H9 (cell line): ENCODE data around the gene ERCC8. TPM values are rescaled to one million over a fixed set of nuclear protein-coding genes. Genes with fewer than 3 reads are reported as not detected.

Source experiments
- DNase-seq: peaks from one replicate; pipeline ENCODE4 v3.0.0-alpha.2; 2017
- H2AFZ ChIP-seq: one replicate; pipeline ENCODE4 v1.6.1; 2013; ENCODE audit warnings: mild to moderate bottlenecking, low read length, control low read depth, moderate library complexity
- H2AK5ac ChIP-seq: 2 replicates; pipeline ENCODE4 v1.6.1; 2013; ENCODE audit warnings: low read length, control low read depth, mixed read lengths; ENCODE audit not compliant: insufficient read length
- H2BK120ac ChIP-seq: one replicate; pipeline ENCODE4 v1.6.1; 2013; ENCODE audit warnings: low read depth, mild to moderate bottlenecking, low read length, control low read depth, inconsistent platforms; ENCODE audit not compliant: poor library complexity, severe bottlenecking
- H2BK12ac ChIP-seq: 2 replicates; pipeline ENCODE4 v1.6.1; 2013; ENCODE audit warnings: low read length, control low read depth, mixed read lengths, low read depth; ENCODE audit not compliant: insufficient read length
- H2BK15ac ChIP-seq: 2 replicates; pipeline ENCODE4 v1.6.1; 2013; ENCODE audit warnings: low read depth, low read length, control low read depth
- H2BK20ac ChIP-seq: one replicate; pipeline ENCODE4 v1.6.1; 2013; ENCODE audit warnings: low read depth, mild to moderate bottlenecking, low read length, control low read depth, inconsistent platforms; ENCODE audit not compliant: poor library complexity, severe bottlenecking
- H2BK5ac ChIP-seq: 2 replicates; pipeline ENCODE4 v1.6.1; 2013; ENCODE audit warnings: low read length, control low read depth, mixed read lengths; ENCODE audit not compliant: insufficient read length
- H3K14ac ChIP-seq: 2 replicates; pipeline ENCODE4 v1.6.1; 2013; ENCODE audit warnings: low read length, control low read depth; ENCODE audit not compliant: insufficient read depth
- H3K18ac ChIP-seq: 2 replicates; pipeline ENCODE4 v1.6.1; 2013; ENCODE audit warnings: low read depth, mild to moderate bottlenecking, mixed read lengths, low read length, control low read depth; ENCODE audit not compliant: insufficient read length
- H3K23ac ChIP-seq: 2 replicates; pipeline ENCODE4 v1.6.1; 2013; ENCODE audit warnings: low read length, control low read depth, mixed read lengths, low read depth; ENCODE audit not compliant: insufficient read length
- H3K23me2 ChIP-seq: 2 replicates; pipeline ENCODE4 v1.6.1; 2013; ENCODE audit warnings: low read depth, mild to moderate bottlenecking, mixed read lengths, low read length, control low read depth; ENCODE audit not compliant: insufficient read length, poor library complexity, severe bottlenecking
- H3K27ac ChIP-seq: 2 replicates; pipeline ENCODE4 v1.5.1; 2013; ENCODE audit warnings: low read length, control low read depth, mixed read lengths, low read depth; ENCODE audit not compliant: insufficient read length
- H3K27me3 ChIP-seq: 2 replicates; pipeline ENCODE4 v1.6.1; 2013; ENCODE audit warnings: low read length, control low read depth, inconsistent platforms; ENCODE audit not compliant: insufficient read depth
- H3K4ac ChIP-seq: 2 replicates; pipeline ENCODE4 v1.6.1; 2013; ENCODE audit warnings: low read depth, mild to moderate bottlenecking, control low read depth, inconsistent platforms, low read length, moderate library complexity
- H3K4me1 ChIP-seq: 2 replicates; pipeline ENCODE4 v1.6.1; 2013; ENCODE audit warnings: low read length, control low read depth, inconsistent platforms; ENCODE audit not compliant: insufficient read depth
- H3K4me2 ChIP-seq: 2 replicates; pipeline ENCODE4 v1.6.1; 2013; ENCODE audit warnings: low read length, control low read depth, mixed read lengths; ENCODE audit not compliant: insufficient read length, insufficient read depth
- H3K56ac ChIP-seq: 2 replicates; pipeline ENCODE4 v1.6.1; 2013; ENCODE audit warnings: low read depth, mild to moderate bottlenecking, mixed read lengths, low read length, control low read depth; ENCODE audit not compliant: insufficient read length
- H3K79me1 ChIP-seq: 2 replicates; pipeline ENCODE4 v1.6.1; 2013; ENCODE audit warnings: low read depth, mild to moderate bottlenecking, moderate library complexity, low read length, control low read depth, inconsistent platforms; ENCODE audit not compliant: insufficient read depth, poor library complexity, severe bottlenecking
- H3K79me2 ChIP-seq: 2 replicates; pipeline ENCODE4 v1.6.1; 2013; ENCODE audit warnings: low read length, control low read depth, inconsistent platforms; ENCODE audit not compliant: insufficient read depth
- H3K9ac ChIP-seq: 2 replicates; pipeline ENCODE4 v1.6.1; 2013; ENCODE audit warnings: low read length, control low read depth, mixed read lengths; ENCODE audit not compliant: insufficient read length; ENCODE audit errors: extremely low read depth
- H3K9me3 ChIP-seq: one replicate; pipeline ENCODE4 v1.6.1; 2013; ENCODE audit warnings: low read depth, low read length, inconsistent platforms; ENCODE audit not compliant: control insufficient read depth
- H3T11ph ChIP-seq: one replicate; pipeline ENCODE4 v1.6.1; 2013; ENCODE audit warnings: mild to moderate bottlenecking, low read length, control low read depth, inconsistent platforms
- H4K20me1 ChIP-seq: one replicate; pipeline ENCODE4 v1.6.1; 2013; ENCODE audit not compliant: control insufficient read depth, insufficient read length, insufficient read depth
- H4K5ac ChIP-seq: 2 replicates; pipeline ENCODE4 v1.6.1; 2013; ENCODE audit warnings: low read depth, mild to moderate bottlenecking, mixed read lengths, low read length, control low read depth; ENCODE audit not compliant: insufficient read length
- H4K8ac ChIP-seq: replicated peaks from 2 replicates; pipeline ENCODE4 v1.6.1; 2013; ENCODE audit warnings: low read length, control low read depth, mixed read lengths, low read depth; ENCODE audit not compliant: insufficient read length
- H4K91ac ChIP-seq: 2 replicates; pipeline ENCODE4 v1.6.1; 2013; ENCODE audit warnings: low read depth, mild to moderate bottlenecking, moderate library complexity, mixed read lengths, low read length, control low read depth; ENCODE audit not compliant: insufficient read length
- H3K27ac Mint-ChIP-seq, 3 experiments: 2 replicates in 2 of 3; 3 replicates in 1 of 3; pipeline ENCODE4 v1.8.0; 2020 to 2021; ENCODE audit warnings: mixed read lengths in 3 of 3, mild to moderate bottlenecking in 1 of 3, moderate library complexity in 1 of 3
- H3K27me3 Mint-ChIP-seq: 2 replicates; pipeline ENCODE4 v1.8.0; 2021; ENCODE audit warnings: low read depth, mild to moderate bottlenecking, moderate library complexity, mixed read lengths
- H3K36me3 Mint-ChIP-seq, 3 experiments: 2 replicates in 2 of 3; 3 replicates in 1 of 3; pipeline ENCODE4 v1.8.0; 2020 to 2021; ENCODE audit warnings: low read depth in 3 of 3, mixed read lengths in 3 of 3; ENCODE audit not compliant: insufficient read depth in 1 of 3
- H3K4me1 Mint-ChIP-seq, 2 experiments: 2 replicates each; pipeline ENCODE4 v1.8.0; 2020; ENCODE audit warnings: mixed read lengths in 2 of 2
- H3K4me3 Mint-ChIP-seq, 2 experiments: 2 replicates in 1 of 2; 3 replicates in 1 of 2; pipeline ENCODE4 v1.8.0; 2020 to 2021; ENCODE audit warnings: mild to moderate bottlenecking in 2 of 2, mixed read lengths in 2 of 2, moderate library complexity in 1 of 2
- H3K9me3 Mint-ChIP-seq, 2 experiments: 2 replicates in 1 of 2; 3 replicates in 1 of 2; pipeline ENCODE4 v1.8.0; 2020; ENCODE audit warnings: mild to moderate bottlenecking in 2 of 2, mixed read lengths in 2 of 2, moderate library complexity in 1 of 2
- total RNA-seq: library from RNA; stranded (reverse); gene quantifications from 2 replicates; pipeline ENCODE4 v1.2.1, GENCODE V29; 2021
- TF ChIP-seq, protein P1 (sequence below): fragments of 200-600 bp; sonication (generic); conservative IDR thresholded peaks from 3 replicates; pipeline ENCODE4 v1.8.0; 2021; ENCODE audit warnings: antibody characterized with exemption, mild to moderate bottlenecking

ERCC8 gene
- total RNA-seq, 1 experiment from 2014 or later, result 18.0 TPM

DNA sequence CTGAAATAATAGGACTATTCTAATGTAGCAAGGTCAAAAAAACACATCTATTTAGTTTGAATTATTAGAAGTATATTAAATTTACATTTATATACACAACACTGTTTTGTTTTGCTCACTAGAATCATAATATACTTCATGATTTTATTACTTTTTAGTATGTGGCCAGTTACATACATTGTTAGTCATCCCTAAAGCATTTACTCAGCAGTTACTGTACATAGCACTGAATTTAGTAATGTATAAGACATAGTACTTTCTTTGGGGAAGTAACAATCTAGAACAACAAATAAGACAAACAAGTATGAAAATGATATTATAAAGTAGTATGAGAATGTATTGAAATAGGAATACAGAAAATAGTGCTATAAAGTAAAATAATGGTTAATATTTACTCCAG is 28.2 kb downstream of the ERCC8 start:
- Histone ChIP-seq H3K79me1 (no peaks in the 10 kb centered on the region), H4K91ac (no peak overlapping the region), H2BK5ac (no peak overlapping the region), H3K18ac (no peak overlapping the region), H2BK12ac (no peak overlapping the region), H4K8ac (no peak overlapping the region), H3K14ac (no peak overlapping the region), H3K27me3 (no peaks in the 10 kb centered on the region), H3K23me2 (no peaks in the 10 kb centered on the region), H3K9me3 (no peaks in the 10 kb centered on the region), H4K5ac (no peak overlapping the region), H3K4ac (no peak overlapping the region), H3K23ac (no peak overlapping the region), H2AFZ (no peak overlapping the region), H4K20me1 (no peaks in the 10 kb centered on the region), H2BK15ac (no peak overlapping the region), H2BK20ac (no peak overlapping the region), H3T11ph (no peak overlapping the region), H2AK5ac (no peak overlapping the region), H3K27ac (no peak overlapping the region), H3K79me2 (no peaks in the 10 kb centered on the region), H2BK120ac (no peak overlapping the region), H3K4me2 (no peak overlapping the region), H3K9ac (no peak overlapping the region), H3K4me1 (no peaks in the 10 kb centered on the region), H3K56ac (no peak overlapping the region)
- Mint-ChIP-seq H3K36me3 (peaks cover 33 to 46% (median 41%) of the 10 kb centered on the region in 3 experiments), H3K4me3 (no peak overlapping the region), H3K9me3 (peaks cover 0 to 10% of the 10 kb centered on the region in 2 experiments; a peak in 2 of 5 replicates), H3K27ac (no peak overlapping the region), H3K27me3 (no peaks in the 10 kb centered on the region), H3K4me1 (no peaks in the 10 kb centered on the region)
- no peak for DNase-seq
- TF ChIP-seq, protein P1, sequence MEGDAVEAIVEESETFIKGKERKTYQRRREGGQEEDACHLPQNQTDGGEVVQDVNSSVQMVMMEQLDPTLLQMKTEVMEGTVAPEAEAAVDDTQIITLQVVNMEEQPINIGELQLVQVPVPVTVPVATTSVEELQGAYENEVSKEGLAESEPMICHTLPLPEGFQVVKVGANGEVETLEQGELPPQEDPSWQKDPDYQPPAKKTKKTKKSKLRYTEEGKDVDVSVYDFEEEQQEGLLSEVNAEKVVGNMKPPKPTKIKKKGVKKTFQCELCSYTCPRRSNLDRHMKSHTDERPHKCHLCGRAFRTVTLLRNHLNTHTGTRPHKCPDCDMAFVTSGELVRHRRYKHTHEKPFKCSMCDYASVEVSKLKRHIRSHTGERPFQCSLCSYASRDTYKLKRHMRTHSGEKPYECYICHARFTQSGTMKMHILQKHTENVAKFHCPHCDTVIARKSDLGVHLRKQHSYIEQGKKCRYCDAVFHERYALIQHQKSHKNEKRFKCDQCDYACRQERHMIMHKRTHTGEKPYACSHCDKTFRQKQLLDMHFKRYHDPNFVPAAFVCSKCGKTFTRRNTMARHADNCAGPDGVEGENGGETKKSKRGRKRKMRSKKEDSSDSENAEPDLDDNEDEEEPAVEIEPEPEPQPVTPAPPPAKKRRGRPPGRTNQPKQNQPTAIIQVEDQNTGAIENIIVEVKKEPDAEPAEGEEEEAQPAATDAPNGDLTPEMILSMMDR, result no peak
